LoVo (cell line): ENCODE measurements around the gene SHOC1.
A peak's percentile ranks its signal among the peaks of the same experiment; 100 is the strongest.
"Not testable (repeated sequence)": the region's sequence is repeated elsewhere in the genome, so short reads cannot be mapped to it uniquely, and the experiment has no call there.

Source experiments
- DNase-seq: peaks from one replicate; pipeline ENCODE4 v3.0.0-alpha.2; 2016; ENCODE audit warnings: low spot score

SHOC1 gene

DNA sequence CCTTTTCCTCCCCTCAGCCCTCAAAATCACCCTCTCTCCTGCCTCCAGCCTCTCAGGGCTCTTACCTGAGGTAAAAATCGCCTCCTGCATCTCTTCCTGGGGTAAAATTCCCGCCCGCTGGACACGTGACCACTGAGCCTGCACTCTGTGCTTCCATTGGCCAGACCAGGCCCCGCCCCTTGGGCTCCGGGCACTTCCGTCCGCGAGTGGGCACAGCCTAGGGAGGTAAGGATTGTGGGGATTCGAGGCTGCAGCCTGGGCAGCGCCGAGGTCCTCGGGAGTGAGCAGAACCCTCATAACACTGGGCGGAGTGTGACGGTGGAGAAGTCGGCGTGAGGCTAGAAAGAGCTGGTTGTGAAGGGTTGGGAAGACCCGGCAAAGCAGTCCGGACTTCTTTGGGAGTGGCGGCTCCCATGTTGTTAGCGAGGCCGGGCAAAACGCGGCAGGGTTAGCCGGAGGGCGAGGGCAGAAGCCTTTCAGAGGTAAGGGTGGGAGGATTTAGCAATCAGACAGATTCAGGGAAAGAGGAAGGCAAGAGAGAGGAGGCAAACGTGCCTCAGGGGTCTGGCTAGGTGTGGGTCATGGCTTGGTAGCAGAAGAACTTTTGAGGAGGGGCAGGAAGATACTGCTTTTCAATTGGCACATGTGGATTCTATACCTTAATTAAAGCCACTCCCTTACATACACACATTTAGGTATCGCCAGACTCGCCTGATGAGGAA, at the start of gene SHOC1:
TSS of gene SHOC1 (minus strand) at position 103 of the 722 bp plus-strand sequence. CDS start 3,519 bp downstream, outside the sequence.
- no peak for DNase-seq

GRCh38 chr9:111843971-111844370, 49.2 kb upstream of the SHOC1 start:
- no peak for DNase-seq

DNA sequence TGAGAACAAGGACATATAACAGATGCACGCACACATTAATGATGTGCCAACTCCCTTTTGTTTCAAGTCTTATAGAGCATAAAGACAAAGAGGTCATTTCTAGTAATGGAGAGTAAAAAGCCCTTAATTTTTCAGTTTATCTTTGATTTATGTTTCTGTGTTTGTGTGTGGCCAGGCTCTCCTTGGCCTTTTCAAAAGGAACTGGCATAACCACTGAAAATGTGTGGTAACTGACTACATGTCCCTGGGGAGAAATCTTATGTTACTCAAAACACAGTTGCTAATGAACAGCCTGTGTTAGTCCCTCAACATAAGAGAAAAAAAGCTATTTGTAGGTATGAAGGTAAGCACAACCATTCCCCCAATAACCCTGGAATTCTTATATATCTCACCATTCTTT, 47.6 kb upstream of the SHOC1 start:
- DNase-seq, result no peak

- no peak for DNase-seq
Observed at GRCh38 chr9:111840442-111840841, 45.7 kb upstream of the SHOC1 start.

- DNase-seq, result no peak
Observed at GRCh38 chr9:111839987-111840386, 45.2 kb upstream of the SHOC1 start.

GRCh38 chr9:111839387-111839786, 44.6 kb upstream of the SHOC1 start:
- DNase-seq, result no peak

- DNase-seq, result no peak
Observed at GRCh38 chr9:111838439-111838838, 43.7 kb upstream of the SHOC1 start.

- no peak for DNase-seq
Observed at GRCh38 chr9:111836311-111836710, 41.6 kb upstream of the SHOC1 start.

DNA sequence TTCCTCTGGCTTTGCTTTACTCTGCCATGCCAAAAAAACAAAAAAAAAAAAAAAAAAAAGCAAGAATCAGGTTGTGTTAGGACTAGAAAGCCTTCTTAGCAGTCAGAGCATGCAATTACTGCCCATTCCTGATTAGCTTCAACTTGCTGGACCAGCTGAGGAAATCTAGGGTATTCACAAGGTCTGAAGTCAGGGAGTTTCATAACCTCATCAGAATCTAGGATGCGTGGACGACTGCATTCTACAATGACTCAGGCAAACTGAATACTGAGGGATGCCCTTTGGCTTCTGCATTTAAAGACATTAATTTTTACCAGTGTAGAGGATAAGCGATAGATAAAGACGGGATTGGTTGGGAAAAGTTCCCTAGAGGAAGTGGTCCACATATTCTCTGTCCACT, 39.2 kb upstream of the SHOC1 start:
- no peak for DNase-seq

DNA sequence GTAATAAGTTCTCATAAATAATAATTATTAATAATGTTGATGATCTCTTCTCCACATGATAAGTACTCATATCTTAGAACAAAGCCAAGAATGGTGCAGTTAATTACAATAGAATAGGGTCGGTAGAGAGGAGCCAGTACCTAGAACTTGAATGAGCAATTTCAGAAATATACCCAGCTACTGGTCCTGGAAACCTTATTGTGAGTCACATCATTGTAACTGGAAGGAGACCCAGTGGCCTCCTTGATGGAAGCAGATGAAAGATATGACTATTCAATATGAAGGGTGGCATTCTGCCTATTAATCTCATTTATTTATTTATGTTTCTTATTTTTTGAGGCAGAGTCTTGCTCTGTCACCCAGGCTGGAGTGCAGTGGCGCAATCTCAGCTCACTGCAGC, 37.7 kb upstream of the SHOC1 start:
- DNase-seq, result no peak

DNA sequence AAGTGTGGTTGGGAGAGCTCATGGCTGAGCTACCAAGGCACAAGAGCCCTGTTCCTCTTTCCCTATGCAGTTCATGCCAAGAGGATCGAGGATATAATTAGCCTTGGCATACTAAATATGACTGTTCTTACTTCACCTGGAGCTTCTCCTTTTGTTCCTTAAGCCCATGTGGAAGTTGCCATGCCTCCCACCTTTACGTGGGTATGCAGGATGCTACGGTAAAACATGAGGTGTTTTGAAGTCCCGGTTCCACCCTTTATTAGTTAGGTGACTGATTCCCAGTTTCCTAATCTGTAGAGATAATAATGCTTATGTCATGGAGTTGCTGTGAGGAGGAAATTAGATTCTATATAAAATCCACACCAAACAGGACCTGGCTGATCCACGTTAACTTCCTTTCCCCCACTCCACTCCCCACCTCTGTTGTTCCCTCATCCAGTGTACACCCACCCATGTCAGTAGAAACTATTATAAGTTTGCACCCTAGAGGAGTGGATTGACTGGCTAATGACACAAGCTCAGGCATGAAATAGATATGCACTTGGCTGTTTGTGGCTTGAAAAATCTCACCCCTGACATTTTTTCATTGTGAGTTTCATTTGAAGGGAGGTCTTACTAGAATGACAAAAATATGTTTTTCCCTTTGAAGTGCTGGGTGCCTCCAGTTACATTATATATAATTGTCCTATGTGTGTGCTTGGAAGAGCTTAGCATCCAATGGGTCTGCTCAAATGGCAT, 36.8 kb upstream of the SHOC1 start:
- no peak for DNase-seq

DNA sequence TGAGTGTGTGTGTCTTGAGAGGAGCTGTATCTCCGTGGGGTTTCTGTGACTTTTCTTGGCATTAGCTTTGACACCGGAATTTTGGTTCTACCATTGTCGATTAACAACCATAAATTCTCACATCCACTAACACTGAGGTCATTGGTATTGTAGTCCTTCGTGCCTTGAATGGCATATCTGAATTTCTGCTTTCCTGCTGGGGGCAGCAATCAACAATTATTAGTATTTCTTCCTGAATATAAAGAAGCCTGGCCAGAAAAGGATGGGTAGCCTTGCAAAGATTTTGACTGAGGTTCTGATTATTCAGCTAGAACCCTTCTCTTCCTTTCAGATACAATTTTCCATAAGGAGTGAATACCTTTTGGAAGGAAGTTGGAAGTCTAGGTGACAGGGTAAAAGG, 33.5 kb upstream of the SHOC1 start:
- no peak for DNase-seq

GRCh38 chr9:111825468-111826145, 30.9 kb upstream of the SHOC1 start:
- no peak for DNase-seq

- DNase-seq, result no peak
Observed at GRCh38 chr9:111821006-111821528, 26.3 kb upstream of the SHOC1 start.

- no peak for DNase-seq
Observed at GRCh38 chr9:111819360-111819759, 24.6 kb upstream of the SHOC1 start.

DNA sequence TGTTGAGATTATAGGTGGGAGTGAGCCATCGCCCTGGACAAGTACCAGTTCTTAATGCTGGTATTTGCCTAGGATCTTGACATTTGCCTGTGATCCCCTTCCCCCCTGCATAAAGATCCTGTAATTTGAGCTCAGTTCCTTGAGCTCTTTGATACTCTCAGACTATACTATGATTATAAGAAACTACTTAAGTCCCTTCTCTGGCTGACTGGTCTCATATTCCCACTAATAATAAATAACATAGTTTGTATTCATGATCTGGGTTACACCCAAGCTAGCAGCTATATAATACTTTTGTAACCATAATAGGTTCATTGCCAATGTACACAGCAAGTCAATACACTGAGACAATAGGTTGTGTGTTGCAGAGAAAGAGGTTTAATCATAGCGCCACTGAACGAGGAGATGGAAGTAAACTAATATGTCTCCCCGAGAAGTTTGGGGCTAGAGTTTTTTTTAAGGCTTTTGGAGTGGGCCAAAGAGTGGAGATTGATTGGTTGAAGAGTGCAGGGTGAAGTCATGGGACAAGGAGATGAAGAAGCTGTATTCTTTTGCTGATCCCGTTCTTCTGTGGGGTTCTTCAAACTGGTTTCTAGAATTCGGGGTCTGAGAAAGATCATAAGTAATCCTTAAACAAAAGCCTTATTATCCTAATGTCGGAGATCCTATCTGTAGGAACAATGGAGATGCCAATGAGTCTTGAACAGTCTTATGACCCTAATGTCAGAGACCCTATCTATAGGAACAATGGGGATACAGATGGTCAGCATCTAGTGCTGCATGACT, 20.7 kb upstream of the SHOC1 start:
- no peak for DNase-seq

GRCh38 chr9:111812337-111812736, 17.6 kb upstream of the SHOC1 start:
- no peak for DNase-seq

DNA sequence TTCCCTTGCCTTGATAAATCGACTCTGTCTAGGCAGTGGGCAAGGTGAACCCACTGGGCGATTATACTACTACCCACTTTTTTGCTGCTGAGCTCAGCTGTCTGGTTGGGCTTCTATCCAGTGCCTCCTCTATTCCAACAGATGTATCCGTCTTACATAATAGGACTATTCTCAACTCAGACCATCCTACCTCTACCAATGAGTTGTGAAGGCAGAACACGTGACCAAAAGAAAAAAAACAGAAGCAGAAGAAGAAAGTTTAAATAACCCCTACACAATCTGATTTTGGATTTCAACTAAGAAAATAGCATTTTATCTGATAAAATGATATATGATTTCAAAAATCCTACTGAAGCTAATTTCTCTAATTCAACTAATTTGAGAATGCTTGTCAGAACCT, 16.2 kb upstream of the SHOC1 start:
- DNase-seq, result no peak

DNA sequence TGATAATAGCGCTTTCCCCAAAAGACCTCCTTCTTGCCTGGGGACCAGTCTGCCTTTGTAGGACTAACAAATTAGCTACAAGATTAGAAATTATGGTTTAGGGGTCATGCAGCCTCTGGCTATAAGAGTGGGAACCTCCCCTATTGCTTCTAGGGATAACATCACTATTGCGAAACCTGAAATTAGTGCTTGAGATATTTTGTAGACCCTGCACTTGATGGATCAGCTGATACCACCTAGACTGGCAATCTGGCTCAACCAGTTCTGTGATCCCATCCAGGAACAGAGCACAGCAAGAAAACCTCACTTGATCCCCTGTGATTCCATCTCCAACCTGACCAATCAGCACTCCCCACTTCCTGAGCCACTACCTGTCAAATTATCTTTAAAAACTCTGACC, 15.7 kb upstream of the SHOC1 start:
- not testable (repeated sequence) for DNase-seq

DNA sequence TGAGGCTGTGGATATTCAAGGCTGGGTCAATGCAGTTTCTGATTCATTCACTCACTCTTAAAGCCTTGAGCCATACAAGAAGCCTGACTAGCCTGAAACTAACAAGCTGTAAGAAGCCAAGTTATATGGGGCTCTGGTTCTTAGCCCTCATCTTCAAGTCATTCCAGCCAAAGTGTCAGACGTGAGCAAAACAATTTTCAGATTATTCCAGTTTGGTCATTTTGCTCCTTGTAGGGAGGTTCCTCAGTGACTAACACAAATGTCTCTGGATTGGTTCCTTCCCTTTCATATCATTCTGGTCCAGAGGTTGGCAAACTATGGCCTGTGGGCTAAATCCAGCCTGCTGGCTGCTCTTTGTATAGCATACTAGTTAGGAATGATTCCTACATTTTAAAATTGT, 12.5 kb upstream of the SHOC1 start:
- DNase-seq, result no peak

DNA sequence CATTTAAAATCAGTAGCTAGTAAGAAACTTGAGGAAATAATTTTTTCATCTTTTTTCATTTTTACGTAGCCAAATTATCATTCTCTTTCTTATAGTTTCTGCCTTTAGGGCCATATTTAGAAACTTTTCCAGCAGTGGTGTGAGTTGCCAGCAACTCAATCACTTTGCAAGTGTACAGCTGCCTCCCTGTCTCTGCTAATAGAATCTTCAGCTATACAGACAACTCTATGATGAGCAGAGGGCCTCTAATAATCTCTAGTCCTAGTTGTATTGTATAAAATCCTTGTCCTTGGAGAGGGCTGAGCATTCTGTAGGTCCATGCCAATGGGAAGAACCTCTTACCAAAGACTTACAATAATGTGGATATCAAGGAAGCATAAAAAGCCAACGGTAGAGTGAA, 11.5 kb upstream of the SHOC1 start:
- DNase-seq, result no peak

GRCh38 chr9:111805830-111806241, 11.1 kb upstream of the SHOC1 start:
- peak; percentile 61 for DNase-seq
